ENCODE measurements around the gene ABCC6.
"Not testable (repeated sequence)": the region's sequence is repeated elsewhere in the genome, so short reads cannot be mapped to it uniquely, and the experiment has no call there.

Gene ABCC6

DNA sequence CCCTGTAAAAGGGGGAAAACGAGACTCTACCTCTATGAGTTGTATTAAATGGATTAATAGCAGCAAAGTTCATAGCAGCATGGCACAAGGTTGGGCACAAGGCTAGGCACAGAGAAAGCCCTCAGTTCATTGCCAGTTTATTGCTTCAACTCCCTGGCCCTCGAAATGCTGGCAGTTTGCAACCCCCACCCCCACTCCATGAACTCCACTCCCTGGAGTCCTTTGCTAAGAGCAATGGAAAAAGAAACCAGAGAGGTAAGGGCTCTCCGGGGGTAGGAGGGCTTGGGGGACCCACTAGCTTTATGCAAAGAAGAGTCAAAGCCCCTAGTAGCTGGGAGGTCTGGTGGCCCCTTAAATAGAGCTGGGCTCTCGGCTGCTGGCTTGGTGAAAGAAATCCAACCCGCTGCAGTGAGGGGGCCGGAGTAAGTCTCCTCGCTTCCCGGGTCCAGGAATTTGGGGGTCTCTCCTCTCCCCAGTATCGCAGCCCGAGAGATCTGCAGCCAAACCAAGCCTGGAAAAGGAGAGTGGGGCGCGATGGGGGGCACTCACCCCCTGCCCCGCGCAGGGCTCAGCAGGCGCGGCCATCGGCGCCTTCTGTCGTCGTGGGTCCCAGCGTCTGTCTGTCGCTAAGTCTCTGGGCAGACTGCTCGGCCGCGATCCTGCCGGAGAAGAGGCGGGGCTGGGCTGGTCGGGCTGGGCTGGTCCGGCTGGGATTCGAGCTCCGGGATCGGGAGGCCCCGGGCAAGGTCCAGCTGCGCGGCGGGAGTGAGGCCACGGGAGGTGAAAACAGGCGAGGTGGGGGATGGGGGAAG lies at the start of gene ABCC6:
ABCC6 (minus strand) TSS at position 645 of the 812 bp plus-strand sequence; CDS start at position 585, 60 bp downstream.
- not testable (repeated sequence) for DNase-seq

DNA sequence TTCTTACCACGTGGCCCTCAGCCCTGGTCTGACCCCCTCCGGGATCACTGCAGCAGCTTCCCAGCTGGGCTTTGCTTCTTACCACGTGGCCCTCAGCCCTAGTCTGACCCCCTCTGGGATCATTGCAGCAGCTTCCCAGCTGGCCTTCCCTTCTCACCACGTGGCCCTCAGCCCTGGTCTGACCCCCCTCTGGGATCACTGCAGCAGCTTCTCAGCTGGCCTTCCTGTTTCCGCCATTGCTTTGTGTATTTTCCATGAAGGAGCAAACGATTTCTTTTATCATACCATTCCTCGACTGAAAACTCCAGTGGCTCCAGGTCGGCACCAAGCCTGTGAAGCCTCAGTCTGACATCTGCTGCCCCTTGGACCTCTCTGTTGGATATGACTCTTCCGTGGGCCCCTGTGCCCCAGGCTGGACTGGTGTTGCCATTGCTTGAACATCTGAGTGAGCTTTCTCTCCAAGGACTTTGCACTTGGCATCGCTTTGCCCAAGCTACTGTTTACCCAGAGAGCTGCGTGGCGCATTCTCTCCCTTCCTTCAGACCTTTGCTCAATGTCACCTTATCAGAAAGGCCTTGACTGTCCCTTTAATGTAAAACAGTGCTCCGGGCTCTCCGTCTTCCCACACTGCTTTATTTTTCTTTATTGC lies 49.4 kb upstream of the ABCC6 start:
- DNase-seq, result not testable (repeated sequence)

DNA sequence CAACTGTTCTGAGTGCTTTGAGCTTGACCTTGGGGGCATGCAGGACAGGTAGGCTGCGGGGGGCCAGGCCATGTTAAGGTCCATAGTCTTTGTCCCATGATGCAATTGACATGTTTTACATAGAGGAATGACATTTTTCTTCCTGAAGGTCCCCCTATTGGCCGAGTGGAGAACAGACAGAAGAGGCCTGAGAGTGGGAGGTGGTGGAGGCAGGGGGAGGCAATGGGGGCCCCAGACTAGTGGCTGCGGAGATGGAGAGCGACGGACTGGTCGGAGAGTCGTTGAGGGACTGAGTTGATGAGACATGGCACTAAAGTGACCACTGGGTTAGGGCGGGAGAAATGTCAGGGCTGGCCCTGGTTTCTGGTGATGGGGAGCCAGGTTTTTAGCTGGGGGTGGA lies 48.4 kb upstream of the ABCC6 start:
- DNase-seq, result not testable (repeated sequence)

DNA sequence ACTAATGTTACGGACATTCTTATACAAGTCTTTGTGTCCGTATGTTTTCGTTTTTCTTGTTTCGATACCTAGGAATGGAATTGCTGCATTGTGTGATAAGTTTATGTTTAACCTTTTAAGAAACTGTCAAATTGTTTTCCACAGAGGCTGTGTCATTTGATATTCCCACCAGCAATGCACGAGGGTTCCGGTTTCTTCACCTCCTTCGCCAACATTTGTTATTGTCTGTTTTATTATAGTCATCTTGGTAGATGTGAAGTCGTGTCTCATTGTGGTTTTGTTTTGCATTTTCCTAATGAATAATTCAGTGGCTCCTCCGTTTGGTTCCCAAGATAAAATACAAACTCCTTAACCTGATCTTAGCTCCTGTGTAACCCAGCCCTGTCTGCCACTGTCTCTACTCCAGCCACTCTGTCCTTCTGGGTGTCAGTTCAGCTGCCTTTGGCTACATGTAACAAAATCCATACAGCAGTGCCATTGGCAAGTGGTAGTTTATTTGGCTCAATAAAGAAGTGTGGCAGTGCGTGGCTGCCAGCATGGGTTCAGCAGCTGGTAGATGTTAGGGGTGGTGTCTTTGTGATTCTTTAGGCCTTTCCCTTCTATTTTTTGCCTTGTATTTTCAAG lies 45.0 kb upstream of the ABCC6 start:
- DNase-seq, result not testable (repeated sequence)

DNA sequence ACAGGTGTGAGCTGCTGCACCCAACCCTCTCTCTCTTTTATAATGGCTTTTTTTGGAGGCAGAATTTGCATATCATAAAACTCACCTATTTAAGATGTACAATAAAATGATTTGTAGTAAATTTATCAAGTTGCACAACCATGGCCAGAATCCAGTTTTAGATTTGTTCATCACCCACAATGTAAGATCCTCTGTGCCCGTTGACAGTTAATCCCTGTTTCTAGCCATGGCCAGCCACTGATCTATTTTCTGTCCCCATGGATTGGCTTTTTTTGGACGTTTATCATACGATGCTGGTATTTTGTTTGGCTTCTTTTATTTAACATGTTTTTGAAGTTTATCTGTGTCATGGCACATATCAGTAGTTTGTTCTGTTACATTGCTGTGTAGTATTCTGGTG lies 44.4 kb upstream of the ABCC6 start:
- DNase-seq, result not testable (repeated sequence)

DNA sequence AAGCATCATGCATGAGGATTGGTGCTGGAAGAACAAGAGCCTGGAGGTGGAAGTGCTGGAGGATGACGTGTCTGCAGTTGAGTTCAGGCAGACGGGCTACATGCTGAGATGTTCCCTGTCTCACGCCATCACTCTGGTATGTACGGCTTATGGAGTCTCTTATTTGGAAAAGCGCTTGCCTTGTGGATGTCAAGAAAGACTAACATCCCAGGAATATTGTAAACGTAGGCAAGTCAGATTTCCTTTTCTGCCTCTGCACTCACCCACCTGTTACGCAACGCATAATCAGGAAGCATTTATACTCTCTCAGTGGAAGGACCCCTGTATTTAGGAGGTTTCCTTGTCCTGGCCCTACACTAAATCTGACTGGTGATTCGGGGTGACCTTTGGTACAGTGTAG lies 41.8 kb upstream of the ABCC6 start:
- not testable (repeated sequence) for DNase-seq

DNA sequence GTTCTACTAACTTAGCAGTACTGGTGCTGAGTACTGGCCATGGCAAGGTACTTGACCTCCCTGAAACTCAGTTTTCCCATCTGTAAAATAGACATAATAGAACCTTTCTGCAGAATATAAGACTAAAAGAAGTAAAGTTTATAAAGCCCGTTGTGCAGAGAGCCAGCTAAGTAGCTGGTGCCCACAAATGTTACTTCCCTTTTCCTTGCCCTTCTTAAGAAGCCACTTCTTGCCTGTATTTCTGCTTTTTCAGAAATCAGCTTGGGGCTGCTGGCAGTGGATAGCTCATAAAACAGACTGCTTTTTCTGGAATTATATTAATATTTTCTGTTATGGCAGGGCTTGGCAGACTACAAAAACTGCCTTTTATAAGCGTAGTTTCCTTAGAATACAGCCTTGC lies 40.7 kb upstream of the ABCC6 start:
- not testable (repeated sequence) for DNase-seq

DNA sequence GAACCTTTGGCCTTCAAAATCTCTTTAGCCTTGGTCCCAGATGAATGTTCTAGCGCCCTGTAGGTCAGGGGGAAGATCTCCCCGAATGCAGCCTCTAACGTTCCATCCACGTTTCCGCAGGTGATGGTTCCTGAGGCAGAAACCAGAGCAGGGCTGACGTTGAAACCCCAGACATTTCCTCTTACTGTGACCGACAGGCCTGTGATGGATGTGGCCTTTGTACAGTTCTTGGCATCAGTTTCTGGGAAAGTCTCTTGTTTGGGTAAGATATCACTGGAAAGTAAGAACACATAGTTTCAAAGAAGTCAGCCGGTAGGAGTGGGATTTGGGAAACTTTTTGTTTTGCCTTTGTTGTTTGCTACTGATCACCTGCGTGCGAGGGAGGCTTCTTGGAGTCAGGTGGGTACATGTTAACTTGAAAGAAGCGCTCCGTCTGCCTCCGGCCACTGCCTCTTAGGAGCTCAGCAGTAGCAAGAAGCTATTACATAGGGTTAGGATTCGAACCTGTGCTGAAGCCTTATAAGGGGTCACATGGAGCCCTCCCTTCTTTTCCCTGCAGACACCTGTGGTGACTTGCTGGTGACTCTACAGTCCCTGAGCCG lies 39.8 kb upstream of the ABCC6 start:
- not testable (repeated sequence) for DNase-seq

DNA sequence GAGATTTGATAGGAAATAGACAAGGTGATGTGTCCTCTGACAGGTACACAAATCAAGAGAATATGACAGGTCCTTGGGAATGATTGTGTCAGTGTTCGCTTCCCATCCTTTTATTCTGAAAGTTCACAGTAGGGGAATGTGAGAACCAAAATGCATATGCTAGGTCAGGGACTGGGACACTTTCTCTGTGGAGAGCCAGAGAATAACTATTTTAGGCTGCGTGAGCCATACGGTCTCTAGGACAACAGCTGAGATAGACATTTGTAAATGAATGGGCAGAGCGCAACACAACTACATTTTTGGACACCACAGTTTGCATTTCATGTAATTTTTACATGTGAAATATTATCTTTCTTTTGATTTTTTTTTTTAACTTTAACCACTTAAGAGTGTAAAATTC lies 36.7 kb upstream of the ABCC6 start:
- not testable (repeated sequence) for DNase-seq

DNA sequence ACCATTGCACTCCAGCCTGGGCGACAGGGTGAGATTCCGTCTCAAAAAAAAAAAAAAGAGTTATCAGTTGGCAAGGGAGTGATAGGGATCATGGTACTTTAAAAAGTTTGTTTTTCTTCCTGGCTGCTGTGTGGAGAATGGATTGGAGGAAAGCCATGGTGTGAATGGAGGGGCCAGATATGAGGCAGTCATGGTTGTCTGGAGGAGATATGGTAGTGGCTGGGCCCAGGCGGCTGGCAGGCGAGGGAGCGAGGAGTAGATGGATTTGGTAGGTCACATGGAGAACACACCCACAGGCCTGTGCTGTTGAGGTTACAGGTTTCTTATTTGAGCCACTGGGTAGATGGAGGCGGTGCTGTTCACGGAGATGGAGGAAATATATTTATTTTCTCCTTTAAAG lies 35.5 kb upstream of the ABCC6 start:
- DNase-seq, result not testable (repeated sequence)

DNA sequence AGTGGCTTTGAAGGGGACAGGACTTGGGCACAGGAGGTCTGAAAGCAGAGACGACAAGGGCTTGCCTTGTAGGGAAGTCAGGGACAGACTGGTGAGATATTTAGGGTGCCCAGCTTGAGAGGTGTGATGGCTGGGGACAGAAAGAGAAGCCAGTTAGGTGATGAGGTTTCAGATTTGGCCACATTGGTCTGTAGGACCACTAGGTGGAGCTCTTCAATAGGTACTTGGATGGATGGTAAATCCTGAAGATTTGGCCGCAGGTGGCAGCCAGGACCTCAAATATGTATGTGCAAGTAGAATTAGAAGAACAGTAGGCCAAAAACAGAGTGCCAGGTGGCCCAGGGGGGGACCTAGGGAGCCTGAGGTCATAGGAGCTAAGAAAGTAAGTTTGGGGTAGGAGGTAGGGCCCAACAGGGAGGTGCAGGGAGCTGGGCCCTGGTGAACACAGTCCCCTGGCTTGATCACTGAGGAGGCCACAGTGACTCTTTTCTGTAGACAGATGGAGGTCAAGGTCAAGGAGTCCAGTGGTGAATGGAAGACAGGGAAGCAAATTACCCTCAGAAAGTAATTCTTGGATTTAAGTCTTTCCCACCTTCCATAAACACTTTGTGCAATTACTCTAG lies 34.1 kb upstream of the ABCC6 start:
- DNase-seq, result not testable (repeated sequence)

DNA sequence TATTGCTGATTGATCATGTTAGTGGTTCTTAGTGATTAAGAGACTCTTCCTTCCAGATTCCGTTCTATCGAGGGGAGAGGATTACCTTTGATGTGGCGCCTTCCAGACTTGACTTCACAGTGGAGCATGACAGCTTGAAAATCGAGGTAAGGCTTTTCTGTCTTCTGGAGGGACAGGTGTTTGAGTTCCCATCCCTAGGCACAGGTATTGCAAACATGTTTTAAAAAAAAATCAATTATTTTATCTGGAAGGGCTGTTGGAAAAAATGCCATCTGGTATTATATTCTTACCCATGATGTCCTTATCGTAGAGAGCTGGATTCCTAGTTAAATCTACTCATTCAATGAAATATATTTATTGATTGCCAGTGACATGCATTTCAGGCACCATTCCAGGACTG lies 29.1 kb upstream of the ABCC6 start:
- not testable (repeated sequence) for DNase-seq

DNA sequence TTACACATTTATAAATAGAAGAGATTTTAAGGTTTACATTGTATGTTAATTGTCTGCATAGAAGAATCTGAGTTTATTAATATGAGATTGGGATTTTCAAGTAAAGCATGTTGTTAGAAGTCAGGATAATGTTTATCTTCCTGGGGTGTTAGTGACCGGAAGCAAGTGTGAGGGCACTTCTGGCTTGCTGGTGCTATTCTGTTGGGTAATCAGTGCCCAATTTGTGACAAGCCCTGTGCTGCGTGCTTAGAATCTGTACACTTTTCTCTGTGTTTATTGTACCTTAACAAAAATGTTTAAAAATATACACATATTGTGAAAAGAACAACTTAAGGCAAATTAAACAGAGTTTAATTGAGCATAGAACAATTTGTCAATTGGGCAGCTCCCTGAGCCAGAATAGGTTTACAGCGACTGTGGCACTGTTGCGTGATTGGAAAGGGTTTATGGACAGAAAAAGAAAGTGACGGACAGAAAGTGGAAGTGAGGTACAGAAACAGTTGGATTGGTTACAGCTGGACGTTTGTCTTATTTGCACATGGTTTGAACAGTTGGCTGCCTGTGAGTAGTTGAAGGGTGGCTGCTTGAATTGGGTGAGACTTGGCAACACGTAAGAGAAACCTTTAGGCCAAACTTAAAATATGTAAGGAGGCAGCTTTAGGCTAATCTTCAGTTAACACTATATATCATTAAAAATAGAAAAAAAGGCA lies 26.5 kb upstream of the ABCC6 start:
- not testable (repeated sequence) for DNase-seq

DNA sequence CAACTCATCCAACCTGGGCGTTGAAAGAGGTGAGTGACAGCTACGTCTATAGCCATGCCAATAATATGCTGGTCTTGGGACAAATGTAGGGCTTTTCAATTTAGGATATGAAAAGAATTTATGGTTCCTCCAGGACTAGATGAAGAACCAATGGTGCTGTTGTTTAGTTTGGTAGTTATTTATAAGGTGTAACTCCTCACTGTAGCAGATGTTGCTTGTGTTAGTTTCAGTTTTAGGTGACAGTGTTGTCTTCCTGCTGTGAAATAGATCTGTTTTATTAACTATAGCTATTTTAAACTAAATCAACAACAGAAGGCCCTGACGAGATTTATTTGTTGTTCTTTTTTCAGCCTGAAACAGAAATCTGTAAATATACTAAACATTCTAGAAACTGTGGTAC lies 24.1 kb upstream of the ABCC6 start:
- not testable (repeated sequence) for DNase-seq

DNA sequence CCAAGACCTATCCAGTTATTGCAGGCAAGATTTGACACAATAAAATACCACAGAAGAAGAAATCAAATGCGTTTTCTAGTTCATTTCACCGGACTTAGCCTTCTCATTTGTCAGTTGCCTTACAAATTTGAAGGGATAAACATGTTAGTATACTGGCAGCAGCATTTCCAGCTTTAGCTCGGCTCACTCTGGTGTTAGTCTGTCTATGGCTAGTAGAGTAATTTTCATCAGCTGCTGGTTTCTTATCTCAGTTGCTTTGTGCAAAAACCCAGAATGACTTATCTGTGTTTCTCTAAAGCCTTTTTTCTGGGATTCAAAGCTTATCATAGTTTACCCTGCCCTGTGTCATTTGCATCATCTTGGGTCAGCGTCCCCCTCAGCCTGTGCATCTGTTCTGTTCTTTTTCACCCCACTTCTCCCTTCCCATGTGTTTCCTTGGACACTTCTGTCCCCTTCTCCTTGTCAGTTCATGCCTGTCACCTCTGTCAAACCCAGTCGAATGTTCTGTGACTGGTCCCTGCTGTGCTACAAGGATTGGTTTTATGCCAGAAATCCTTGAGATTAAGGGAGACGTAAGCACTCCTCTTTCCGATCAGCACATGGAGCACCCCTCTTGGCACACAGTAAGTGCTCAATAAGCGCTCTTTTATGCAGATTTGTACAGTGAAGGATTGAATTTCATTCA lies 23.4 kb upstream of the ABCC6 start:
- not testable (repeated sequence) for DNase-seq

DNA sequence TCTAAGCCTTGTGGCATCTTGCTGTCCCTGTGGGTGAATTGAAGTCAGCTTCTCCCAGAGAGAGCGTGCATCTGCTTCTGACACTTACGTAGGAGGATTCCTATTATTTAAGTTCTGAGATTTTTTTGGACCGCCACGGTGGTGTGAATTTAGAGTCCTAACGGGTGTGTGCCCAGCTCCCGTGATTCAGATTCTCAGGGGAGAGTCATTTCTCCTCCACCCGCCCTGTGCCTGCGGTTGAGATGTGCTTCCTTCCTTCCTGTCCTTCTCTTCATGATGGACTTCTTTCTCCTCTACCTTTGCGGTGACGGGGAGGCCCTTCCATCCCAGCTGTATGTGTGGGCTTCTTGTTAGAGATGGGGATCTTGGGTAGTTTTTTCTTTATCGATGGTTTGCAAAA lies 20.6 kb upstream of the ABCC6 start:
- DNase-seq, result not testable (repeated sequence)

DNA sequence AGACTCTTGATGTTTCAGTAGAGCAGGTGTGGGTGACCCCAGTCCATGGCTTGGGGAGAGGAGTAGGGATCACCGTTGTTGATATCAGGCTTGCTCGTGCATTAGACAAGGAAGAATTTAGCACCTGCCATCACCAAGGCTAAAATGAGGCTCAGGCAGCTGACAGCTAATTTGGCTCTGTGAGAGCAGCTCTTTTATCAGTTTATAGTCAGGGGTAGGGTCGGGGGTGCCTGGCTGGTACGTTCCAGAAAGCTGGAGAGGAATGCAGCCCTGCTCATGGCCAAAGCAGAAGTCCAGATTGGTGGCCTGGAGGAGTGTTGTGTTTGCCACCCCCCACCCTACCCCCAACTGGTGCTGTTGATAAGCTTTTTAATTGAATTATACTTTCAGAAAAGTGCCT lies 17.4 kb upstream of the ABCC6 start:
- not testable (repeated sequence) for DNase-seq

DNA sequence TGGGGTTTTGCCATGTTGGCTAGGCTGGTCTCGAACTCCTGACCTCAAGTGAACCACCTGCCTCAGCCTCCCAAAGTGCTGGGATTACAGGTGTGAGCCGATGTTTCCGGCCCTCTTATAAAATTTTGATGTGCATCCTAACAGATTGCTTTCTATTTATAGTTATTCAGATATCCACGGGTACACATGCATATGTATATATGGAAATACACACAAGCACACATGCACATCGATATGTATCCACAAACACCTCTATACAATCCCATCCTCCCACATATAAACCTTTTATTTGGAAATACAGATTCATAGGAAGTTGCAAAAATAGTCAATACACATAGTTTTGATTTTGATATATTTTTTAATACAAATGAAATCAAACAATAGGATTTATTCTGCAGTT lies 14.4 kb upstream of the ABCC6 start:
- not testable (repeated sequence) for DNase-seq

DNA sequence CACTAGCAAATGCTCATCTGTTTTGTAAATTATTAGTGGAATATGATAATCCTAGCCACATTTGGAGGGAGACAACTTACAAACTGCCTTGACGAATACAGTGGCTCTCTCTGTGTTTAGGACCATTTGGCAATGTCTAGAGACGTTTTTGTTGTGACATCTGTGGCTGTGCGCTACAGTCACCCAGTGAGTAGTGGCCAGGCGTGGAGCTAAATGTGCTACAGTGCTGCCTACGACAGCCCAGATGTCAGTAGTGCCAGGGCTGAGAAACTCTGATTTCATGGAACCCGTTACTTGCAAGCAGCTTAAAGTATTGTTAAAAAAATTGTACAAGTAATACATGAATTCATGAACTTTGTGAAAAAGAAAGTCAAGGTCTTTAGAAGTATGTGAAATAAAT lies 13.8 kb upstream of the ABCC6 start:
- not testable (repeated sequence) for DNase-seq

DNA sequence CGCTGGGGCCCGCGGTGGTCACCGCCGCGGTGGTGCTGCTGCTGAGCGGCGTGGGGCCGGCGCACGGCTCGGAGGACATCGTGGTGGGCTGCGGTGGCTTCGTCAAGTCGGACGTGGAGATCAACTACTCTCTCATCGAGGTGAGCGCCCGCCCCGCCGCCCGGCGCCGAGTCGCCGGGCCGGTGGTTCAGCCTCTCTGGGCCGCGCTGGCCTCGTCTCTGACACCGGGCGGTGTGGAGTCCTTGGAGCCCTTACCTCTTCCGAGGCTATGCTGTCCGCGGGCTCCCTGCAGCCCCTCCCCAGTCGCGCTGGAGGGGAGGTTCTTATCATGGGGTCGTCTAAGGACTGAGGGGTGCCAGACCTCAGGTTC lies 9.4 kb upstream of the ABCC6 start:
- not testable (repeated sequence) for DNase-seq

DNA sequence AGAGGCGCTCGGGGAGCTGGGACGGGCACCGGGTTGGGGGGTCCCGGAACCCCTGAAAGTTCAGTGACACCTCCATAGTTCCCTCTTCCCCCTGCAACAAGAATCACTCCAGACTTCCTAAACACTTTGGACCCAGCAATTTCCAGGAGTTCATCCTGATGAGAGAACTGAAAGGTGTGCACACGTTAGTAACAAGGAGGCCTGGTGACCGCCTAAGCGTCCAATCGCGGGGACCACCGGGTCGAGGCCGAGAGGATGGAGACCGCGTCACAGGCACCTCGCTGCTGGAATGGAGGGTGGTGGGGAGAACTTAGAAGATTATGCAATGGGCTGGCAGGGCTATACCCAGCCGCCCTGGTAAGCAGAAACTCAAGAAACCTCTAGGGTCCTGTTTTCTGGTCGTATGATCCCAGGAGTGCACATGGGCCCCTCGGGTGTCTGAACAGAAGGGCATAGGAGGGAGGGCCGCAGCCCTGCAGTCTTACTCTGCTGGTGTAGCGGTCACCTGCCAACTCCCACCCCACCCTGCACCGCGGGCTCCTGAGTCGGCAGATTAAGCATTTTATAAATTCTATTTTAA lies 458 bp upstream of the ABCC6 start:
- not testable (repeated sequence) for DNase-seq
